Measurements from ENCODE around the gene MPIG6B.

The MPIG6B gene

GRCh38 chr6:31768363-31769257 lies 45.4 kb downstream of the MPIG6B start:
- DNase-seq (ENCODE audit: low spot score) = no peak

GRCh38 chr6:31769684-31770371 lies 46.7 kb downstream of the MPIG6B start:
- peak; percentile 87 for DNase-seq (ENCODE audit: low spot score)

GRCh38 chr6:31770860-31771259 lies 47.7 kb downstream of the MPIG6B start:
- DNase-seq (ENCODE audit: low spot score) = no peak

GRCh38 chr6:31771992-31772358 lies 48.8 kb downstream of the MPIG6B start:
- no peak for DNase-seq (ENCODE audit: low spot score)

GRCh38 chr6:31775184-31775583 lies 52.0 kb downstream of the MPIG6B start:
- no peak for DNase-seq (ENCODE audit: low spot score)

- DNase-seq (ENCODE audit: low spot score) = no peak
These were observed 52.7 kb downstream of the MPIG6B start for GRCh38 chr6:31775633-31776484.

Data from NAMALWA (cell line).